ENCODE results near the gene LRRC37A.
A peak's percentile ranks its signal among the peaks of the same experiment; 100 is the strongest.
"Not testable (repeated sequence)": the region's sequence is repeated elsewhere in the genome, so short reads cannot be mapped to it uniquely, and the experiment has no call there.

DNA sequence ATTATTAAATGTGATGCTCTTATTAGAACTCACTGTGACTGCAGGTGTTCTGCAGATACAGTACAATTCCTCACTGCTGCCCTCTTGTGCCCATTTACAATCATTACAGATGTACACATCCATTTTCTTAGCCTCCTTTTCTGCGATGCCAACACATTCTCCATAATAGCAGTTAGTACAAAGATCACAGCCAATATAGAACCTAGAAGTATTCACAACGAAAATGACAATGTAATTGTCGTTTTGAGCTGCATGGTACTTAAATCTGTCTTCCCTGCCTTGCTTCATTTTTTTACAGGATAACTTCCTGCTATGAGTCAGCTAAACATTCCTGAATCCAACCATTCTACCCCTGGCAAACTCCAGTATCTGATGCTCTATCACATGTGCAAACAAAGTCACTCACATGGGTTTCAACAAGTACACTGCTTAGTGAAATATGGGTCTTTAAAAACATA lies 8.1 kb upstream of the LRRC37A start:
- TF ChIP-seq, protein P1, sequence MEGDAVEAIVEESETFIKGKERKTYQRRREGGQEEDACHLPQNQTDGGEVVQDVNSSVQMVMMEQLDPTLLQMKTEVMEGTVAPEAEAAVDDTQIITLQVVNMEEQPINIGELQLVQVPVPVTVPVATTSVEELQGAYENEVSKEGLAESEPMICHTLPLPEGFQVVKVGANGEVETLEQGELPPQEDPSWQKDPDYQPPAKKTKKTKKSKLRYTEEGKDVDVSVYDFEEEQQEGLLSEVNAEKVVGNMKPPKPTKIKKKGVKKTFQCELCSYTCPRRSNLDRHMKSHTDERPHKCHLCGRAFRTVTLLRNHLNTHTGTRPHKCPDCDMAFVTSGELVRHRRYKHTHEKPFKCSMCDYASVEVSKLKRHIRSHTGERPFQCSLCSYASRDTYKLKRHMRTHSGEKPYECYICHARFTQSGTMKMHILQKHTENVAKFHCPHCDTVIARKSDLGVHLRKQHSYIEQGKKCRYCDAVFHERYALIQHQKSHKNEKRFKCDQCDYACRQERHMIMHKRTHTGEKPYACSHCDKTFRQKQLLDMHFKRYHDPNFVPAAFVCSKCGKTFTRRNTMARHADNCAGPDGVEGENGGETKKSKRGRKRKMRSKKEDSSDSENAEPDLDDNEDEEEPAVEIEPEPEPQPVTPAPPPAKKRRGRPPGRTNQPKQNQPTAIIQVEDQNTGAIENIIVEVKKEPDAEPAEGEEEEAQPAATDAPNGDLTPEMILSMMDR (IDR thresholded peaks at IDR 0.05; ENCODE audit: poor library complexity): peak; percentile 91
- not testable (repeated sequence) for TF ChIP-seq EZH2phosphoT487 (IDR thresholded peaks at IDR 0.05; ENCODE audit: low read depth, severe bottlenecking, unreplicated experiment)

All from hepatocyte (in vitro differentiated cells).